Activated CD4-positive, alpha-beta memory T cell treated with anti-CD3 and anti-CD28 coated beads, Interleukin-2, amount 10 ng/mL, durations not matched to agents 7 days and 5 days (primary cell): ENCODE data around the gene SYCP2. TPM values are rescaled to one million over a fixed set of nuclear protein-coding genes. Genes with fewer than 3 reads are reported as not detected.

Experiments
- CTCF ChIA-PET: fragments of 350-600 bp; sonication (Branson Sonifier 250); formaldehyde crosslinking; loops from one replicate; lab custom pipeline; 2021; ENCODE audit warnings: antibody characterized with exemption, inconsistent platforms; lab: Charles Lee
- POLR2A ChIA-PET: fragments of 350-600 bp; sonication (Branson Sonifier 250); formaldehyde crosslinking; loops from one replicate; lab custom pipeline; 2021; ENCODE audit warnings: antibody characterized with exemption; lab: Charles Lee
- DNase-seq: peaks from one replicate; pipeline ENCODE4 v3.0.0-alpha.2; 2020
- H3K27ac Mint-ChIP-seq: one replicate; pipeline ENCODE4 v1.8.0; 2021; ENCODE audit warnings: mild to moderate bottlenecking, mixed read lengths
- H3K27me3 Mint-ChIP-seq: one replicate; pipeline ENCODE4 v1.8.0; 2021; ENCODE audit warnings: mixed read lengths
- H3K36me3 Mint-ChIP-seq: one replicate; pipeline ENCODE4 v1.8.0; 2021; ENCODE audit warnings: low read depth, mixed read lengths
- H3K4me1 Mint-ChIP-seq: one replicate; pipeline ENCODE4 v1.8.0; 2021; ENCODE audit warnings: mixed read lengths
- H3K4me3 Mint-ChIP-seq: one replicate; pipeline ENCODE4 v1.8.0; 2021; ENCODE audit warnings: mild to moderate bottlenecking, mixed read lengths
- H3K9me3 Mint-ChIP-seq: one replicate; pipeline ENCODE4 v1.8.0; 2021; ENCODE audit warnings: mixed read lengths
- total RNA-seq, 2 experiments: library from RNA; stranded (reverse); gene quantifications; one replicate each; pipeline ENCODE4 v1.2.3, GENCODE V29; 2021

Gene SYCP2
- total RNA-seq, 2 experiments from 2014 or later: 5.4 to 7.9 TPM

- Mint-ChIP-seq H3K9me3 (no peaks in the 10 kb centered on the region), H3K36me3 (no peaks in the 10 kb centered on the region), H3K4me1 (no peaks in the 10 kb centered on the region), H3K27me3 (no peaks in the 10 kb centered on the region), H3K4me3 (no peak overlapping the region), H3K27ac (no peak overlapping the region)
- DNase-seq: no peak
- ChIA-PET POLR2A (no interaction called here), CTCF (no interaction called here)
These were observed 111.6 kb downstream of the SYCP2 start for GRCh38 chr20:59821788-59822187.

GRCh38 chr20:59821201-59821600 is 112.2 kb downstream of the SYCP2 start:
- Mint-ChIP-seq H3K27ac (no peak overlapping the region), H3K27me3 (no peaks in the 10 kb centered on the region), H3K36me3 (no peaks in the 10 kb centered on the region), H3K4me1 (no peaks in the 10 kb centered on the region), H3K9me3 (no peaks in the 10 kb centered on the region), H3K4me3 (no peak overlapping the region)
- DNase-seq: peak; percentile 6
- ChIA-PET CTCF (no interaction called here), POLR2A (no interaction called here)

GRCh38 chr20:59820204-59821041 is 113.0 kb downstream of the SYCP2 start:
- H3K9me3 Mint-ChIP-seq: no peaks in the 10 kb centered on the region
- peak; percentile 7 for DNase-seq
- H3K36me3 Mint-ChIP-seq: no peaks in the 10 kb centered on the region
- CTCF ChIA-PET: no interaction called here
- H3K27me3 Mint-ChIP-seq: no peaks in the 10 kb centered on the region
- no peak overlapping the region for H3K4me3 Mint-ChIP-seq
- no peaks in the 10 kb centered on the region for H3K4me1 Mint-ChIP-seq
- no peak overlapping the region for H3K27ac Mint-ChIP-seq
- POLR2A ChIA-PET: no interaction called here

- ChIA-PET POLR2A (no interaction called here), CTCF (no interaction called here)
- Mint-ChIP-seq H3K36me3 (no peaks in the 10 kb centered on the region), H3K27me3 (no peaks in the 10 kb centered on the region), H3K9me3 (no peaks in the 10 kb centered on the region), H3K4me3 (no peak overlapping the region), H3K4me1 (no peaks in the 10 kb centered on the region), H3K27ac (no peak overlapping the region)
- DNase-seq: peak; percentile 8
These were observed 113.8 kb downstream of the SYCP2 start for GRCh38 chr20:59819496-59820203.

- Mint-ChIP-seq H3K27ac (no peak overlapping the region), H3K9me3 (no peaks in the 10 kb centered on the region), H3K4me3 (no peak overlapping the region), H3K27me3 (no peaks in the 10 kb centered on the region), H3K4me1 (no peaks in the 10 kb centered on the region), H3K36me3 (no peaks in the 10 kb centered on the region)
- ChIA-PET CTCF (no interaction called here), POLR2A (no interaction called here)
- no peak for DNase-seq
These were observed 114.5 kb downstream of the SYCP2 start for GRCh38 chr20:59818911-59819310.

- Mint-ChIP-seq H3K36me3 (no peaks in the 10 kb centered on the region), H3K27me3 (no peaks in the 10 kb centered on the region), H3K27ac (no peak overlapping the region), H3K4me3 (no peak overlapping the region), H3K9me3 (no peaks in the 10 kb centered on the region), H3K4me1 (no peaks in the 10 kb centered on the region)
- no peak for DNase-seq
- ChIA-PET CTCF (no interaction called here), POLR2A (no interaction called here)
These were observed 115.4 kb downstream of the SYCP2 start for GRCh38 chr20:59817846-59818615.

GRCh38 chr20:59817406-59817805 is 116.0 kb downstream of the SYCP2 start:
- Mint-ChIP-seq H3K9me3 (no peaks in the 10 kb centered on the region), H3K27ac (no peak overlapping the region), H3K27me3 (no peaks in the 10 kb centered on the region), H3K36me3 (no peaks in the 10 kb centered on the region), H3K4me1 (no peaks in the 10 kb centered on the region), H3K4me3 (no peak overlapping the region)
- peak; percentile 12 for DNase-seq
- ChIA-PET POLR2A (no interaction called here), CTCF (no interaction called here)

- ChIA-PET CTCF (no interaction called here), POLR2A (no interaction called here)
- Mint-ChIP-seq H3K4me3 (no peak overlapping the region), H3K27ac (no peak overlapping the region), H3K9me3 (no peaks in the 10 kb centered on the region), H3K4me1 (no peaks in the 10 kb centered on the region), H3K27me3 (no peaks in the 10 kb centered on the region), H3K36me3 (no peaks in the 10 kb centered on the region)
- DNase-seq: peak; percentile 12
These were observed 117.2 kb downstream of the SYCP2 start for GRCh38 chr20:59816146-59816738.

GRCh38 chr20:59814840-59815340 is 118.5 kb downstream of the SYCP2 start:
- H3K27ac Mint-ChIP-seq: no peak overlapping the region
- H3K9me3 Mint-ChIP-seq: no peaks in the 10 kb centered on the region
- H3K4me1 Mint-ChIP-seq: no peaks in the 10 kb centered on the region
- no peaks in the 10 kb centered on the region for H3K36me3 Mint-ChIP-seq
- ChIA-PET POLR2A (no interaction called here), CTCF (no interaction called here)
- H3K27me3 Mint-ChIP-seq: no peaks in the 10 kb centered on the region
- no peak overlapping the region for H3K4me3 Mint-ChIP-seq
- no peak for DNase-seq

- no peak for DNase-seq
- no peaks in the 10 kb centered on the region for H3K36me3 Mint-ChIP-seq
- H3K4me3 Mint-ChIP-seq: no peak overlapping the region
- no peaks in the 10 kb centered on the region for H3K9me3 Mint-ChIP-seq
- H3K27ac Mint-ChIP-seq: no peak overlapping the region
- ChIA-PET POLR2A (no interaction called here), CTCF (no interaction called here)
- H3K4me1 Mint-ChIP-seq: no peaks in the 10 kb centered on the region
- H3K27me3 Mint-ChIP-seq: no peaks in the 10 kb centered on the region
These were observed 119.2 kb downstream of the SYCP2 start for GRCh38 chr20:59813948-59814839.
